ENCODE results near the gene PDE1C.

DNA sequence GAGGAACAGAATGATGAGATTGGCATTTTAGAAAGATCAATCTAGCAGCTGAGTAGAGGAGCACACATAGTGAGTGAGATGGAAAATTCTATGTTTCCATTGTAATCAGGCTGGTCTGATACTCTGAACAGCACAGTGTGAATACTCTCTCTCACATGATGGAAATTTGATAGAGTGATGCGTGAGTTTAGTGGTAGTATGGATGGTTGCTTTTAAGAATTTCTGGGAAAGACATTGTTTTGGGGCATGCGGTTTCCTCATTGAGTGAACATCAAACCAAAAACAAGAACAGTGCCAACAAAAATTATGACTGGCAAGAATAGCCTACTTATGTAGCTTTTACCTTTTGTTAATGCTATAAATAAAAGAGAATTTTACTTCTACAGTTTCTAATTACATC is 183.2 kb downstream of the PDE1C start:
- TF ChIP-seq CTCF (conservative IDR thresholded peaks at IDR 0.05; ENCODE audit: low read length): no peak
- no peak for TF ChIP-seq EZH2phosphoT487 (IDR thresholded peaks at IDR 0.05; ENCODE audit: borderline replicate concordance)
